H1 (cell line): Measurements from ENCODE around the gene CRTC1. TPM values are rescaled to one million over a fixed set of nuclear protein-coding genes. Genes with fewer than 3 reads are reported as not detected.

ENCODE experiments used
- CTCF ChIA-PET: fragments of 300-600 bp; sonication (Branson Sonifier 250); formaldehyde crosslinking; loops from one replicate; lab custom pipeline; 2021; ENCODE audit not compliant: partially characterized antibody; lab: Charles Lee
- POLR2A ChIA-PET: fragments of 300-600 bp; sonication (Branson Sonifier 250); formaldehyde crosslinking; loops from one replicate; lab custom pipeline; 2021; ENCODE audit warnings: inconsistent platforms; ENCODE audit not compliant: partially characterized antibody; lab: Charles Lee
- DNase-seq, 2 experiments: peaks; one replicate each; pipeline versions ENCODE4 v3.0.0 to v3.0.0-alpha.2; 2010 to 2022; ENCODE audit warnings: low spot score in 2 of 2, low read depth in 1 of 2, mixed read lengths in 1 of 2
- FAIRE-seq: peaks from 2 replicates; lab custom pipeline; 2011; peaks lifted over from hg19 to GRCh38; lab: Jason Lieb, UNC
- H2AFZ ChIP-seq: 2 replicates; pipeline ENCODE4 v1.8.1; 2012; ENCODE audit warnings: low read length, inconsistent platforms
- H2AK5ac ChIP-seq: 2 replicates; pipeline ENCODE4 v1.6.1; 2013; ENCODE audit warnings: low read depth, low read length
- H2BK120ac ChIP-seq: replicated peaks from 2 replicates; pipeline ENCODE3; 2013; ENCODE audit warnings: low read depth, low read length, inconsistent platforms
- H2BK12ac ChIP-seq: 2 replicates; pipeline ENCODE4 v1.6.1; 2013; ENCODE audit warnings: low read depth, low read length
- H2BK15ac ChIP-seq: 2 replicates; pipeline ENCODE4 v1.6.1; 2013; ENCODE audit warnings: low read length
- H2BK20ac ChIP-seq: 2 replicates; pipeline ENCODE4 v1.6.1; 2013; ENCODE audit warnings: low read length
- H2BK5ac ChIP-seq: 2 replicates; pipeline ENCODE4 v1.6.1; 2013; ENCODE audit warnings: low read depth, low read length
- H3K14ac ChIP-seq: 2 replicates; pipeline ENCODE4 v1.6.1; 2013; ENCODE audit warnings: inconsistent platforms; ENCODE audit not compliant: insufficient read length
- H3K18ac ChIP-seq: 2 replicates; pipeline ENCODE4 v1.6.1; 2013; ENCODE audit warnings: low read length; ENCODE audit errors: extremely low read depth
- H3K23ac ChIP-seq: 2 replicates; pipeline ENCODE4 v1.6.1; 2013; ENCODE audit warnings: inconsistent platforms; ENCODE audit not compliant: insufficient read length
- H3K23me2 ChIP-seq: 2 replicates; pipeline ENCODE4 v1.6.1; 2013; ENCODE audit warnings: low read depth, low read length
- H3K27ac ChIP-seq: 2 replicates; pipeline ENCODE4 v1.6.1; 2011; ENCODE audit warnings: low read depth, low read length, inconsistent platforms
- H3K27me3 ChIP-seq, 4 experiments: replicated peaks in 1 of 4; 1 replicate in 1 of 4; 2 replicates in 3 of 4; pipeline versions ENCODE4 v1.6.1 to v1.8.1; 2011 to 2013; ENCODE audit warnings: low read length in 3 of 4, mild to moderate bottlenecking in 3 of 4, inconsistent platforms in 2 of 4, mixed read lengths in 2 of 4, moderate library complexity in 1 of 4; ENCODE audit not compliant: control insufficient read depth in 3 of 4, insufficient read depth in 3 of 4; ENCODE audit errors: extremely low read depth in 1 of 4
- H3K36me3 ChIP-seq, 4 experiments: 2 replicates each; pipeline versions ENCODE4 v1.6.1 to v1.8.1; 2011 to 2013; ENCODE audit warnings: mild to moderate bottlenecking in 4 of 4, low read length in 3 of 4, moderate library complexity in 2 of 4, control low read depth in 1 of 4, inconsistent platforms in 1 of 4; ENCODE audit not compliant: insufficient read depth in 4 of 4, control insufficient read depth in 2 of 4
- H3K4ac ChIP-seq: replicated peaks from 2 replicates; pipeline ENCODE3; 2013; ENCODE audit warnings: low read length, low read depth, mixed read lengths, inconsistent platforms; ENCODE audit not compliant: insufficient read length
- H3K4me1 ChIP-seq, 4 experiments: replicated peaks in 1 of 4; 1 replicate in 1 of 4; 2 replicates in 3 of 4; pipeline versions ENCODE4 v1.6.1 to v1.8.1; 2011 to 2013; ENCODE audit warnings: low read length in 3 of 4, inconsistent platforms in 2 of 4, mixed read lengths in 1 of 4; ENCODE audit not compliant: insufficient read depth in 4 of 4, control insufficient read depth in 3 of 4
- H3K4me2 ChIP-seq, 2 experiments: 2 replicates each; pipeline versions ENCODE4 v1.6.1 to v1.8.1; 2011 to 2013; ENCODE audit warnings: low read depth in 2 of 2, low read length in 2 of 2, control low read depth in 1 of 2, inconsistent platforms in 1 of 2, mild to moderate bottlenecking in 1 of 2; ENCODE audit not compliant: insufficient read depth in 1 of 2
- H3K4me3 ChIP-seq, 4 experiments: fragments of 200-600, 300-600 bp in 1 of 4; sonication (generic), shearing (Covaris generic), sonication (Bioruptor Twin) in 1 of 4; 2 replicates each; pipeline versions ENCODE4 v1.5.1 to v1.8.1; 2011 to 2016; ENCODE audit warnings: low read length in 4 of 4, low read depth in 3 of 4, control low read depth in 2 of 4, inconsistent platforms in 2 of 4, mild to moderate bottlenecking in 2 of 4, mixed read lengths in 1 of 4, moderate library complexity in 1 of 4; ENCODE audit not compliant: insufficient read depth in 2 of 4; ENCODE audit errors: extremely low read depth in 1 of 4
- H3K56ac ChIP-seq: replicated peaks from 2 replicates; pipeline ENCODE3; 2013; ENCODE audit warnings: low read depth, mild to moderate bottlenecking, mixed read lengths, low read length, inconsistent platforms; ENCODE audit not compliant: insufficient read length
- H3K79me1 ChIP-seq: 2 replicates; pipeline ENCODE4 v1.6.1; 2013; ENCODE audit warnings: low read depth, low read length, control low read depth
- H3K79me2 ChIP-seq, 2 experiments: 2 replicates each; pipeline versions ENCODE4 v1.6.1 to v1.8.1; 2012 to 2013; ENCODE audit warnings: low read length in 2 of 2, mild to moderate bottlenecking in 2 of 2, inconsistent platforms in 1 of 2; ENCODE audit not compliant: insufficient read depth in 2 of 2, control insufficient read depth in 1 of 2
- H3K9ac ChIP-seq, 4 experiments: replicated peaks in 1 of 4; 1 replicate in 1 of 4; 2 replicates in 3 of 4; pipeline versions ENCODE4 v1.6.1 to v1.8.1; 2011 to 2013; ENCODE audit warnings: low read depth in 3 of 4, low read length in 3 of 4, control low read depth in 2 of 4, mild to moderate bottlenecking in 2 of 4, moderate library complexity in 2 of 4, inconsistent platforms in 1 of 4; ENCODE audit errors: extremely low read depth in 1 of 4
- H3K9me3 ChIP-seq, 2 experiments: 2 replicates each; pipeline versions ENCODE4 v1.6.1 to v1.8.1; 2012 to 2013; ENCODE audit warnings: mild to moderate bottlenecking in 2 of 2, moderate library complexity in 2 of 2, control low read depth in 1 of 2, inconsistent platforms in 1 of 2, low read depth in 1 of 2, low read length in 1 of 2, mixed read lengths in 1 of 2; ENCODE audit not compliant: insufficient read depth in 2 of 2
- H4K20me1 ChIP-seq, 2 experiments: replicated peaks in 1 of 2; 2 replicates each; pipeline versions ENCODE3 to v1.8.1; 2011 to 2013; ENCODE audit warnings: inconsistent platforms in 2 of 2, low read length in 2 of 2, mild to moderate bottlenecking in 1 of 2; ENCODE audit not compliant: insufficient read depth in 2 of 2, control insufficient read depth in 1 of 2
- H4K5ac ChIP-seq: 2 replicates; pipeline ENCODE4 v1.6.1; 2013; ENCODE audit warnings: low read length, low read depth, mixed read lengths, inconsistent platforms; ENCODE audit not compliant: insufficient read length
- H4K8ac ChIP-seq: 2 replicates; pipeline ENCODE4 v1.8.0; 2013; ENCODE audit warnings: mild to moderate bottlenecking, moderate library complexity, low read length, inconsistent platforms; ENCODE audit not compliant: insufficient read depth; ENCODE audit errors: extremely low read depth
- H4K91ac ChIP-seq: replicated peaks from 2 replicates; pipeline ENCODE3; 2013; ENCODE audit warnings: low read length, mixed read lengths, inconsistent platforms; ENCODE audit not compliant: insufficient read length
- CEBPB ChIP-seq: IDR thresholded peaks from 2 replicates; pipeline ENCODE4 v1.6.1; 2012; ENCODE audit warnings: low read depth, low read length
- CREB1 ChIP-seq: IDR thresholded peaks from 2 replicates; pipeline ENCODE4 v1.6.1; 2012; ENCODE audit warnings: inconsistent platforms
- EGR1 ChIP-seq: IDR thresholded peaks from 2 replicates; pipeline ENCODE4 v1.6.1; 2011; ENCODE audit warnings: low read depth, low read length, borderline replicate concordance
- JUN ChIP-seq: IDR thresholded peaks from 2 replicates; pipeline ENCODE4 v1.6.1; 2011; ENCODE audit warnings: low read depth, mild to moderate bottlenecking, improper control_type of control experiment, low read length
- NRF1 ChIP-seq: IDR thresholded peaks from 2 replicates; pipeline ENCODE4 v1.6.1; 2011; ENCODE audit warnings: mild to moderate bottlenecking, low read depth, low read length, improper control_type of control experiment
- POU5F1 ChIP-seq: IDR thresholded peaks from 2 replicates; pipeline ENCODE4 v1.6.1; 2011; ENCODE audit warnings: low read depth, mild to moderate bottlenecking, low read length, moderate library complexity
- RAD21 ChIP-seq, 2 experiments: IDR thresholded peaks in 1 of 2; conservative IDR thresholded peaks in 1 of 2; 2 replicates each; pipeline ENCODE4 v1.6.1; 2011; ENCODE audit warnings: low read depth in 2 of 2, low read length in 2 of 2, improper control_type of control experiment in 1 of 2, inconsistent platforms in 1 of 2, mild to moderate bottlenecking in 1 of 2, moderate library complexity in 1 of 2
- SIX5 ChIP-seq: IDR thresholded peaks from 2 replicates; pipeline ENCODE4 v1.6.1; 2011; ENCODE audit warnings: mild to moderate bottlenecking, low read depth, low read length
- SP4 ChIP-seq: IDR thresholded peaks from 2 replicates; pipeline ENCODE4 v1.6.1; 2012; ENCODE audit warnings: low read length, inconsistent platforms
- SRF ChIP-seq: IDR thresholded peaks from 2 replicates; pipeline ENCODE4 v1.6.1; 2011; ENCODE audit warnings: mild to moderate bottlenecking, low read depth, low read length, moderate library complexity
- TAF1 ChIP-seq: IDR thresholded peaks from 2 replicates; pipeline ENCODE4 v1.6.1; 2011; ENCODE audit warnings: mild to moderate bottlenecking, low read depth, low read length
- USF2 ChIP-seq: IDR thresholded peaks from 2 replicates; pipeline ENCODE4 v1.6.1; 2011; ENCODE audit warnings: low read length, improper control_type of control experiment
- WGBS, 2 experiments: shearing (Covaris generic) in 1 of 2; methylation state at CpG; one replicate each; pipeline versions ENCODE4 v1.1.6 to v1.1.7; 2013 to 2015; ENCODE audit warnings: low lambda C conversion rate in 2 of 2, mixed read lengths in 2 of 2, inconsistent platforms in 1 of 2, low coverage in 1 of 2, missing lambda C conversion rate in 1 of 2; ENCODE audit not compliant: insufficient replicate concordance in 2 of 2, insufficient coverage in 1 of 2, insufficient read length in 1 of 2; ENCODE audit errors: extremely low coverage in 1 of 2, missing lambda C conversion rate in 1 of 2; 5-methylcytosine and 5-hydroxymethylcytosine counted together
- polyA plus RNA-seq, 7 experiments: library from polyadenylated mRNA; depleted of rRNA in 3 of 7; stranded (reverse) in 5 of 7; unstranded in 2 of 7; fragments of >200 nt in 5 of 7; fragments of 200-250 nt in 2 of 7; gene quantifications; 1 replicate in 5 of 7; 2 replicates in 1 of 7; 4 replicates in 1 of 7; pipeline versions ENCODE4 v1.2.1 to v1.2.3, GENCODE V29; 2011 to 2013; ENCODE audit warnings: missing spikeins in 2 of 7, mixed read lengths in 2 of 7
- total RNA-seq: library from RNA; stranded (reverse); fragmentation: NEBNext Ultra II Directional; extraction: Animal tissue kit (Norgen Biotek cat#: 25700); gene quantifications from 2 replicates; pipeline ENCODE4 v1.2.1, GENCODE V29; 2021

CRTC1 gene
- total and polyA plus RNA-seq, 2 of the 8 experiments (the other 6 are each of a cell fraction or from before 2014, with no cell fraction given), result 2.9 to 8.5 TPM

GRCh38 chr19:18659281-18660050, 24.0 kb upstream of the CRTC1 start:
- H3K23me2 ChIP-seq, result peaks cover under 1% of the 10 kb centered on the region; the same call in 1 of the 2 replicates
- peaks cover 9 to 21% of the 10 kb centered on the region in 2 experiments for H4K20me1 ChIP-seq
- H2BK5ac ChIP-seq, result no peak overlapping the region
- H3K79me2 ChIP-seq, result no peaks in the 10 kb centered on the region; a peak in 1 of 4 replicates
- H3K9ac ChIP-seq, result no peak overlapping the region
- peaks cover 0 to 12% (median 6%) of the 10 kb centered on the region in 4 experiments; a peak in 5 of 7 replicates for H3K4me1 ChIP-seq
- no peaks in the 10 kb centered on the region for H3K9me3 ChIP-seq
- POLR2A ChIA-PET, result no interaction called here
- H2BK120ac ChIP-seq, result no peak overlapping the region
- WGBS, 2 experiments, result 80% methylated on average over 30 of the region's 30 CpGs; no CpG with 5 or more reads in 1 of the 2 experiments
- H2BK20ac ChIP-seq, result no peak overlapping the region
- H3K18ac ChIP-seq, result no peak overlapping the region
- H3K27me3 ChIP-seq, result peaks cover 0 to 4% (median 0%) of the 10 kb centered on the region in 4 experiments; a peak in 1 of 7 replicates
- H3K27ac ChIP-seq, result no peak overlapping the region
- H3K36me3 ChIP-seq, result no peaks in the 10 kb centered on the region
- CTCF ChIA-PET, result interaction anchor here (1.2 to 1.7 kb wide), 2 partner anchors 17 to 55 kb away, joined by 3 to 4 read pairs; no protein-coding TSS in a partner anchor
- peak overlapping the region; percentile 72; the same call in 1 of the 2 replicates for H4K8ac ChIP-seq
- no peak overlapping the region for H3K4me3 ChIP-seq
- no peak overlapping the region for H3K4ac ChIP-seq
- no peak overlapping the region for H3K14ac ChIP-seq
- no peak overlapping the region for H3K4me2 ChIP-seq
- H2BK15ac ChIP-seq, result no peak overlapping the region
- no peak overlapping the region for H3K56ac ChIP-seq
- DNase-seq (no peak), FAIRE-seq (no peak)
- H3K79me1 ChIP-seq, result peaks cover 3% of the 10 kb centered on the region; the same call in 1 of the 2 replicates
- H4K91ac ChIP-seq, result no peak overlapping the region
- H4K5ac ChIP-seq, result no peak overlapping the region
- no peak overlapping the region for H2BK12ac ChIP-seq
- no peak overlapping the region for H2AK5ac ChIP-seq
- H2AFZ ChIP-seq, result no peak overlapping the region
- no peak overlapping the region for H3K23ac ChIP-seq
- TF ChIP-seq TAF1 (no peak), JUN (no peak), SP4 (no peak), RAD21 (IDR thresholded peaks at IDR 0.05 in 1 of 2, conservative IDR thresholded peaks at IDR 0.05 in 1 of 2; ENCODE audit: low read depth in 2 of 2, low read length in 2 of 2) (no peak), CEBPB (no peak), EGR1 (no peak), USF2 (no peak), POU5F1 (no peak), NRF1 (no peak), CREB1 (no peak), SIX5 (no peak), SRF (no peak)
